Measurements from ENCODE around the gene ERI3.

ERI3 gene

GRCh38 chr1:44354840-44355581 lies at the start of gene ERI3:
Gene ERI3 (minus strand): TSS chr1:44355257. CDS start chr1:44355026, 231 bp downstream.
- TF ChIP-seq MAX (IDR thresholded peaks at IDR 0.05) (peak; percentile 90), ZBTB7A (IDR thresholded peaks at IDR 0.05; ENCODE audit: low read depth) (no peak; the same call in 1 of the 2 replicates), REST (IDR thresholded peaks at IDR 0.05; ENCODE audit: low read depth) (no peak), RAD21 (IDR thresholded peaks at IDR 0.05; ENCODE audit: low read depth) (no peak), EGR1 (IDR thresholded peaks at IDR 0.05) (peak; percentile 19; the same call in 1 of the 2 replicates), NFIC (IDR thresholded peaks at IDR 0.05) (no peak), CREB1 (IDR thresholded peaks at IDR 0.05; ENCODE audit: low read depth) (peak; percentile 89), YY1 (IDR thresholded peaks at IDR 0.05; ENCODE audit: low read depth) (peak; percentile 96), CEBPB (IDR thresholded peaks at IDR 0.05) (no peak), USF1 (IDR thresholded peaks at IDR 0.05) (peak; percentile 58), FOXM1 (IDR thresholded peaks at IDR 0.05; ENCODE audit: borderline replicate concordance, low read depth) (no peak), TEAD4 (IDR thresholded peaks at IDR 0.05) (peak; percentile 45; the same call in 1 of the 2 replicates), TAF1 (IDR thresholded peaks at IDR 0.05; ENCODE audit: low read depth) (0 out of 2 replicates have a peak, but pooled peaks have one; percentile 54), EP300 (IDR thresholded peaks at IDR 0.05; ENCODE audit: borderline replicate concordance) (no peak), TCF12 (IDR thresholded peaks at IDR 0.05; ENCODE audit: low read depth) (no peak)

GRCh38 chr1:44401256-44402228 lies 46.5 kb upstream of the ERI3 start:
- TF ChIP-seq TAF1 (IDR thresholded peaks at IDR 0.05; ENCODE audit: low read depth) (no peak), CEBPB (IDR thresholded peaks at IDR 0.05) (no peak), YY1 (IDR thresholded peaks at IDR 0.05; ENCODE audit: low read depth) (no peak), CREB1 (IDR thresholded peaks at IDR 0.05; ENCODE audit: low read depth) (no peak)

- TF ChIP-seq CEBPB (IDR thresholded peaks at IDR 0.05) (no peak), CREB1 (IDR thresholded peaks at IDR 0.05; ENCODE audit: low read depth) (no peak), NFIC (IDR thresholded peaks at IDR 0.05) (no peak), USF1 (IDR thresholded peaks at IDR 0.05) (no peak), TAF1 (IDR thresholded peaks at IDR 0.05; ENCODE audit: low read depth) (no peak), TCF12 (IDR thresholded peaks at IDR 0.05; ENCODE audit: low read depth) (no peak), ZBTB7A (IDR thresholded peaks at IDR 0.05; ENCODE audit: low read depth) (no peak), EGR1 (IDR thresholded peaks at IDR 0.05) (no peak), REST (IDR thresholded peaks at IDR 0.05; ENCODE audit: low read depth) (no peak), RAD21 (IDR thresholded peaks at IDR 0.05; ENCODE audit: low read depth) (no peak)
Observed at GRCh38 chr1:44390277-44390676, 35.2 kb upstream of the ERI3 start.

GRCh38 chr1:44389437-44389836 lies 34.4 kb upstream of the ERI3 start:
- TF ChIP-seq ZBTB7A (IDR thresholded peaks at IDR 0.05; ENCODE audit: low read depth): no peak

- TF ChIP-seq USF1 (IDR thresholded peaks at IDR 0.05) (no peak), TAF1 (IDR thresholded peaks at IDR 0.05; ENCODE audit: low read depth) (no peak), TCF12 (IDR thresholded peaks at IDR 0.05; ENCODE audit: low read depth) (no peak), FOXM1 (IDR thresholded peaks at IDR 0.05; ENCODE audit: borderline replicate concordance, low read depth) (no peak), EP300 (IDR thresholded peaks at IDR 0.05; ENCODE audit: borderline replicate concordance) (no peak), REST (IDR thresholded peaks at IDR 0.05; ENCODE audit: low read depth) (no peak), EGR1 (IDR thresholded peaks at IDR 0.05) (no peak), CEBPB (IDR thresholded peaks at IDR 0.05) (no peak), MAX (IDR thresholded peaks at IDR 0.05) (no peak), NFIC (IDR thresholded peaks at IDR 0.05) (no peak), ZBTB7A (IDR thresholded peaks at IDR 0.05; ENCODE audit: low read depth) (no peak), RAD21 (IDR thresholded peaks at IDR 0.05; ENCODE audit: low read depth) (no peak)
Observed at GRCh38 chr1:44388551-44388950, 33.5 kb upstream of the ERI3 start.

Measured in Ishikawa (cell line).